ENCODE measurements around the gene ZMIZ1. TPM values are rescaled to one million over a fixed set of nuclear protein-coding genes. Genes with fewer than 3 reads are reported as not detected.

Gene ZMIZ1
- total RNA-seq, 1 donor from 2014 or later: 84.7 TPM

- Histone ChIP-seq H3K27ac (no peak overlapping the region), H3K9me3 (no peaks in the 10 kb centered on the region), H3K36me3 (peaks cover 15% of the 10 kb centered on the region), H3K27me3 (no peaks in the 10 kb centered on the region), H3K4me1 (peaks cover 18% of the 10 kb centered on the region), H3K4me3 (no peak overlapping the region)
- TF ChIP-seq CTCF (IDR thresholded peaks at IDR 0.05): no peak
- intact Hi-C loops (cut with DNase I): no loop called here
- ATAC-seq: no peak
- no peak for DNase-seq
Measured at GRCh38 chr10:79255007-79255507, 186.3 kb downstream of the ZMIZ1 start.

- intact Hi-C loops (cut with DNase I): no loop called here
- Histone ChIP-seq H3K9me3 (no peaks in the 10 kb centered on the region), H3K4me3 (no peak overlapping the region), H3K27ac (no peak overlapping the region), H3K36me3 (peaks cover 15% of the 10 kb centered on the region), H3K27me3 (no peaks in the 10 kb centered on the region), H3K4me1 (peaks cover 28% of the 10 kb centered on the region)
- ATAC-seq (no peak), DNase-seq (no peak)
- no peak for TF ChIP-seq CTCF (IDR thresholded peaks at IDR 0.05)
Measured at GRCh38 chr10:79256264-79256806, 187.6 kb downstream of the ZMIZ1 start.

GRCh38 chr10:79258894-79259293, 190.1 kb downstream of the ZMIZ1 start:
- Histone ChIP-seq H3K4me1 (peaks cover 28% of the 10 kb centered on the region), H3K4me3 (no peak overlapping the region), H3K9me3 (no peaks in the 10 kb centered on the region), H3K27ac (no peak overlapping the region), H3K27me3 (no peaks in the 10 kb centered on the region), H3K36me3 (peaks cover 15% of the 10 kb centered on the region)
- DNase-seq (no peak), ATAC-seq (no peak)
- intact Hi-C loops (cut with DNase I): no loop called here
- TF ChIP-seq CTCF (IDR thresholded peaks at IDR 0.05): no peak

- Histone ChIP-seq H3K9me3 (no peaks in the 10 kb centered on the region), H3K4me3 (no peak overlapping the region), H3K27ac (no peak overlapping the region), H3K4me1 (peaks cover 38% of the 10 kb centered on the region), H3K27me3 (no peaks in the 10 kb centered on the region), H3K36me3 (peaks cover 15% of the 10 kb centered on the region)
- DNase-seq (no peak), ATAC-seq (no peak)
- intact Hi-C loops (cut with DNase I): no loop called here
- TF ChIP-seq CTCF (IDR thresholded peaks at IDR 0.05): no peak
Measured at GRCh38 chr10:79259834-79260233, 191.1 kb downstream of the ZMIZ1 start.

GRCh38 chr10:79260811-79261740, 192.3 kb downstream of the ZMIZ1 start:
- Histone ChIP-seq H3K27me3 (no peaks in the 10 kb centered on the region), H3K4me3 (no peak overlapping the region), H3K27ac (peak overlapping the region; percentile 26), H3K4me1 (peaks cover 50% of the 10 kb centered on the region), H3K9me3 (no peaks in the 10 kb centered on the region), H3K36me3 (peaks cover 15% of the 10 kb centered on the region)
- no peak for TF ChIP-seq CTCF (IDR thresholded peaks at IDR 0.05)
- intact Hi-C loops (cut with DNase I): no loop called here
- no peak for ATAC-seq
- DNase-seq: no peak
